GM19397 (cell line): ENCODE measurements around the gene CREBZF.
"Not testable (repeated sequence)": the region's sequence is repeated elsewhere in the genome, so short reads cannot be mapped to it uniquely, and the experiment has no call there.

Experiments used
- ATAC-seq: cut with Tn5 transposase; IDR thresholded peaks from one replicate; pipeline ENCODE4 v1.9.1; 2021; ENCODE audit warnings: mild to moderate bottlenecking, moderate library complexity; ENCODE audit not compliant: unreplicated experiment

The CREBZF gene

GRCh38 chr11:85670949-85671663 is 6.2 kb upstream of the CREBZF start:
- ATAC-seq = not testable (repeated sequence)

- no peak for ATAC-seq
These were observed 3.2 kb upstream of the CREBZF start for GRCh38 chr11:85668157-85668556.

GRCh38 chr11:85666687-85667086 is 1.8 kb upstream of the CREBZF start:
- no peak for ATAC-seq

- no peak for ATAC-seq
These were observed 804 bp upstream of the CREBZF start for GRCh38 chr11:85665733-85666132.

DNA sequence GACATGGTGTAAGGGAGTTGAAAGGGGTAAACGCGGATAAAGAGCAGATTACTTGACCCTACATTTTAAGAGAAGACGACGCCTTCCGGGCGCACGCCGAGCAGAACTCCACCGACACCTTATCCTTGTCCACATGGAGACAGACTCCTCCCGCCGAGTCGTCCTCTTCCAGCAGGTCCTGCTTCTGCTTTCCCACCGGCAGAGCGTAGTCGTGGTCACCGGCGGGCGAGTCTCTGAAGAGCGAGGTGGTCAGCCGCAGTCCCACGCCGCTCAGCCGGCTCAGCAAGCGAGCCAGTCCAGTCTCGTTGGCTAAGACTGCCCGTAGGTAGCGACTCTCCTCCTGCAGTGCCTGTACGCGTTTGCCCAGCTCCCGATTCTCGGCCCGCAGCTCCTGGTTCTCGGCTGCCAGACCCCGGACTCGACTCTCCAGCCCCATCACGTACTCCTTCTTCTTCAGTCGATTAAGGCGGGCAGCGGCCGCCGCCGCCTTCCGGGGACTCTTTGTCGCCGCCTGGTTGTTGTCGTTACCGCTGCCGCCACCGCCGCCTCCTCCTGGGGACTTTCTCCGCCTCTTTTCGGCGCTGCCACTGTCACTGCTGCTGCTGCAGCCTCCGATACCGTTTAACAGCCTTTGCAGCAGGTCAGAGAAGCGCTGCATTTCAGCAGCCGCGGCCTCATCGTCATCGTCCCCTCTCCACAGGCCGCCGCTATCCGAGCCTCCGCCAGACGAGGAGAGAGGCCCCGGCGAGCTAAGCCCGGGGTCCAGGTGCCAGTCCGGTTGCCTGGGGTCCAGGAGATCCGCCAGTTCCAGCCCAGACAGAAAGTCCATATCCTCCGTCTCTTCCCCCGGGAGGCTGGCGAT is 945 bp downstream of the CREBZF start:
- ATAC-seq = peak; percentile 67

DNA sequence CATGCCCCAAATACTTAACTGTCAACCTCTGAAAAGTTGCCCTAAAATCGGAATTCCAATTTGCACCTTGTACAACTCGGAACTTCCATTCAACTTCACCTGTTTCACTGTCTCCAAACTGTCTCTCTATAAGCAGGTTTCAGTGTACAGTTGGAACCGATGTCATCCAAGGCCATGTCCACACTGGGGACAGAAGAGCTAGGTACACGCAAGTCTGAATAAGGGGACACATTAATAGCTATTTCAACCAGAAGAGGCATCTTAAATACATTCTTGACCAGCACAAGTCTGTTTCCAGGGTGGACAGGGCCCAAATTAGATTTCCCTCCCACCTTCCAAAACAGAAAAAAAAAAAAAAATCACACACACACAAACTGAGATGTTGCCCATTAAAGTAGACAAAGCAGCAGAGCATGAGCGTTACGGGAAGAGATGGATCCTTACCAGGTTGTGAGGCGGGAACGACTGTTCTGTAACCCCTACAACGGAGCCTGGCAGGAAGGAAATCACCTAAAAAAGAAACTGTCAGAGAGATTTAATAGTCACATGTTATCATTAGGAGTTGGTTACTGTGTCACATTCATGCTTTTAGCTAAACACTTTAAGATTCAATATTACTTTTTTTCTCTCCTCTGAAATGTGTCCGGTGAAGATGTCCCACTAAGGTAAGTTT is 1.7 kb downstream of the CREBZF start:
- no peak for ATAC-seq

DNA sequence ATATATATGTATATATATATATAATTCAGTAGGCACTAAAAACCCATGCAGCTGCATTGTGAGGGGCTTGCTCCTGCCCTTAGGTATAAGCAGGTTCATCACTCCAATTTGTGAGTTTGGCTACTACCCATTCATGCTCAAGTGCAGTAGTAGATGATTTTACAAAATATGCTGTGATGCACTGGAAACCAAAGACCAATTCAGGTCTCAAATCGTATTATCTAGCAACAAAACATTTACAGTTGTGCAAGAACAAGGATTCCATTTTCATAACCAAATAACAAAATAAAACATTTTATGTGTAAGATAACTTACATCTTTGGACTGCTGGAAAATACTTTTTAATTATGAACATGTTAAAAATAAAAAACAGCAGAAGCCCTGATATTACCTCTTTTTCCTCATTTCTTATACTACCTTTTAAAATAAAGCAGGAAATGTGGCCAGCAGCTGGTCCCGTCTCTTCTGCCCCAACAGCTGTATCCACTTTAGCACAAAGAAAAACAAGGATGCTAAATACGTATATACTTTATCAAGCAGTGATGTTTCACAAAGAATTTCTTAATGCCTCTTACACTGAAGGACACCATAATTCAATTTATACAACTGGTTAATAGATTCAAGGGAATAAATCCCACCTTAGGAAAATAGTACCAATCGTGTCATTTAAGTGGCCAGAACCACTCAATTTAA is 2.8 kb downstream of the CREBZF start:
- ATAC-seq = no peak

DNA sequence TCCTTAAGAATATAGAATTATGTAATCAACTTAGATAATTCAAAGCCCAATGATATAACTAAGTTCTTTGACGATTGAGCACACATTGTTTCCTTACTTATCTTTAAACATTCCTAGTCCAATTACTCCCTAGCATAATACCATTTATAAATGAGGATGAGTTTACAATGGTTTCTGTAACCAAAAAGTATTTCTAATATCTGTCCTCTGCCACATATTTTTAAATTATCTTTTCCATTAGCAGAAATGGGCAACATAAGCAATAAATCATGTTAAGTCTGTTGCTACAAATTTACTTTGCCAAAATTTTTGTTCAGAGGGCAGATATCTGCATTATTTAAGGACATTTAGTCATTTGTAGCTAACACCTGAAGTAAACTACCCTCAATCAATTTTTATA is 6.7 kb downstream of the CREBZF start:
- no peak for ATAC-seq

DNA sequence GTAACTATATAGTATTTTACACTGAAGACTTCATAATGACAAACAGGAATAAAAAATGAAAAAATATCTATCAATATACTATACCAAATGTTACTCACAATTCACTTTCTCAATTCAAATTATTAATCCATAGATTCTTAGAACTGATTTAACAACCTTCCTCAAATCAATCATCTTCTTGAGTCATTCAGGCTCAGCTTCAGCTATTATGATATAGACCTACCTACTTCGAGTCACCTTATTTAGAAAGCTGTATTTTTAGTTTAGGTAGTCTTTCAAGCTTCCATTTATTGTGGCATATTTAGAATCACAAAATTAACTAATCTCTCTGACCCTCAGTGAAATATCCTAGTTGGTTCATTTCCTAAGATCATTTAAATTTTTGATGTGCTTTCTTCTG is 8.2 kb downstream of the CREBZF start:
- ATAC-seq = no peak

- ATAC-seq = not testable (repeated sequence)
These were observed 10.6 kb downstream of the CREBZF start for GRCh38 chr11:85654343-85654742.

- ATAC-seq = no peak
These were observed 12.0 kb downstream of the CREBZF start for GRCh38 chr11:85652786-85653447.

GRCh38 chr11:85651118-85651517 is 13.8 kb downstream of the CREBZF start:
- ATAC-seq = no peak

GRCh38 chr11:85647604-85648299 is 17.2 kb downstream of the CREBZF start, which contains the start of gene TMEM126A:
TSS of gene TMEM126A (plus strand) at chr11:85647967. CDS start at chr11:85650256, 2,289 bp downstream.
- peak; percentile 100 for ATAC-seq

- ATAC-seq = no peak
These were observed 17.9 kb downstream of the CREBZF start for GRCh38 chr11:85647078-85647477.

GRCh38 chr11:85643191-85643614 is 21.7 kb downstream of the CREBZF start:
- ATAC-seq = no peak

- ATAC-seq = no peak
These were observed 30.2 kb downstream of the CREBZF start for GRCh38 chr11:85634747-85635146.

- ATAC-seq = peak; percentile 5
These were observed 36.1 kb downstream of the CREBZF start for GRCh38 chr11:85628771-85629341.

DNA sequence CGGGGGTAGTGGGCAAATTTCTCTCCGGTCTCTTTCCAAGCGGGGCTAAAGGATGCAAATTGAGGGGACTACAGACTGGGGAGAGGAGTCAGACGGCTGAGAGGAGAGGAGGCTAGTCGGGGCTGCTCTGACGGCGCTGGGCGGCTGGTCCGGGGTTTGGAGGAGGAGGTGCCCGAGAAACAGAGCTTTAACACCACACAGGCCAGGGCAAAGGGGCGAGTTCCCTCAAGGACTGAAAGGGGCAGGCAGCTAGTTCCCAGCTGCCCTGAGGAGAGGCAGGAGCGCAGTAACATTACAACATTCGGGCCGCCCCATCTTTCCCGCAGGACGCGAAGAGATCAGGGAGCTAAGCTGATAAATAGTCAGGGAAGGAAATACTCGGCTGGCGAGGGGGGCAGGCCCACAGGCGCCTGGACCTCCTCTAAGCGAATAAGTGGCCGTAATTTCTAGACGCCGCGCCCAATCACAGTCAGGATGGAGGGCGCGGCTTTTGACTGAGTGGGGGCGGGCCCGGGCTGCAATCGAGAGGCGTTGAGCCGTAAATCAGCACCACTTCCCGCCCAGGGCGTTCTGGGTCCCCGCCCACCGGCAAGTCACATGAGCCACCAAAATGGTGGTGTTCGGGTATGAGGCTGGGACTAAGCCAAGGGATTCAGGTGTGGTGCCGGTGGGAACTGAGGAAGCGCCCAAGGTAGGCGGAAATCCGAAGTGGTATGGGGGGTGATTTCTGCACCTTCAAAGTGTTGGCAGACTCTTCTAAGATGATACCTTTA is 36.7 kb downstream of the CREBZF start, which contains the start of gene TMEM126B:
TMEM126B (plus strand) TSS at position 596 of the 773 bp plus-strand sequence; CDS start at position 611, 15 bp downstream.
- ATAC-seq = peak; percentile 99
